Osteocyte (in vitro differentiated cells): ENCODE results near the gene DCAF12. TPM values are rescaled to one million over a fixed set of nuclear protein-coding genes. Genes with fewer than 3 reads are reported as not detected.
A peak's percentile ranks its signal among the peaks of the same experiment; 100 is the strongest.

ENCODE experiments used
- DNase-seq: peaks from one replicate; pipeline ENCODE4 v3.0.0; 2021; ENCODE audit warnings: mixed read lengths; ENCODE audit not compliant: unreplicated experiment; ENCODE audit errors: extremely low spot score
- H3K27ac Mint-ChIP-seq: one replicate; pipeline ENCODE4 v1.8.0; 2021; ENCODE audit warnings: mild to moderate bottlenecking, mixed read lengths; ENCODE audit not compliant: unreplicated experiment
- H3K27me3 Mint-ChIP-seq: one replicate; pipeline ENCODE4 v1.8.0; 2021; ENCODE audit warnings: mixed read lengths; ENCODE audit not compliant: unreplicated experiment
- H3K36me3 Mint-ChIP-seq: one replicate; pipeline ENCODE4 v1.8.0; 2021; ENCODE audit warnings: mixed read lengths; ENCODE audit not compliant: unreplicated experiment
- H3K4me1 Mint-ChIP-seq: one replicate; pipeline ENCODE4 v1.8.0; 2021; ENCODE audit warnings: mixed read lengths; ENCODE audit not compliant: unreplicated experiment
- H3K4me3 Mint-ChIP-seq: one replicate; pipeline ENCODE4 v1.8.0; 2021; ENCODE audit warnings: mild to moderate bottlenecking, moderate library complexity, mixed read lengths; ENCODE audit not compliant: unreplicated experiment
- H3K9me3 Mint-ChIP-seq: one replicate; pipeline ENCODE4 v1.8.0; 2021; ENCODE audit warnings: mixed read lengths; ENCODE audit not compliant: unreplicated experiment
- CTCF ChIP-seq: fragments of 200-600 bp; sonication (generic); IDR thresholded peaks from 2 replicates; pipeline ENCODE4 v1.5.0; 2021; ENCODE audit warnings: antibody characterized with exemption, mild to moderate bottlenecking, moderate library complexity
- total RNA-seq: library from RNA; stranded (reverse); gene quantifications from 2 replicates; pipeline ENCODE4 v1.2.1, GENCODE V29; 2021

The DCAF12 gene
- total RNA-seq, 1 donor from 2014 or later, result 33.9 TPM

- no peak for DNase-seq
- TF ChIP-seq CTCF, result no peak
- Mint-ChIP-seq H3K36me3 (peaks cover 37% of the 10 kb centered on the region), H3K27me3 (no peaks in the 10 kb centered on the region), H3K4me1 (peaks cover 10% of the 10 kb centered on the region), H3K4me3 (no peak overlapping the region), H3K9me3 (no peaks in the 10 kb centered on the region), H3K27ac (no peak overlapping the region)
These were observed 39.1 kb downstream of the DCAF12 start for GRCh38 chr9:34087370-34087769.

GRCh38 chr9:34086864-34087263, 39.6 kb downstream of the DCAF12 start:
- Mint-ChIP-seq H3K36me3 (peaks cover 34% of the 10 kb centered on the region), H3K9me3 (no peaks in the 10 kb centered on the region), H3K4me3 (no peak overlapping the region), H3K27ac (no peak overlapping the region), H3K4me1 (peaks cover 10% of the 10 kb centered on the region), H3K27me3 (no peaks in the 10 kb centered on the region)
- DNase-seq, result no peak
- TF ChIP-seq CTCF, result no peak

- Mint-ChIP-seq H3K36me3 (peaks cover 30% of the 10 kb centered on the region), H3K27me3 (no peaks in the 10 kb centered on the region), H3K4me3 (no peak overlapping the region), H3K9me3 (no peaks in the 10 kb centered on the region), H3K27ac (no peak overlapping the region), H3K4me1 (peaks cover 10% of the 10 kb centered on the region)
- TF ChIP-seq CTCF, result no peak
- no peak for DNase-seq
These were observed 40.7 kb downstream of the DCAF12 start for GRCh38 chr9:34085581-34086500.

GRCh38 chr9:34084562-34084961, 41.9 kb downstream of the DCAF12 start:
- H3K4me3 Mint-ChIP-seq, result no peak overlapping the region
- no peaks in the 10 kb centered on the region for H3K27me3 Mint-ChIP-seq
- no peaks in the 10 kb centered on the region for H3K9me3 Mint-ChIP-seq
- H3K4me1 Mint-ChIP-seq, result peaks cover 10% of the 10 kb centered on the region
- TF ChIP-seq CTCF, result no peak
- H3K36me3 Mint-ChIP-seq, result peaks cover 27% of the 10 kb centered on the region
- H3K27ac Mint-ChIP-seq, result peak overlapping the region; percentile 24
- DNase-seq, result no peak

- Mint-ChIP-seq H3K27ac (no peak overlapping the region), H3K27me3 (no peaks in the 10 kb centered on the region), H3K36me3 (no peaks in the 10 kb centered on the region), H3K4me1 (peaks cover 2% of the 10 kb centered on the region), H3K4me3 (no peak overlapping the region), H3K9me3 (no peaks in the 10 kb centered on the region)
- TF ChIP-seq CTCF, result no peak
- no peak for DNase-seq
These were observed 47.3 kb downstream of the DCAF12 start for GRCh38 chr9:34079181-34079580.
